ENCODE results near the gene SLC10A1. TPM values are rescaled to one million over a fixed set of nuclear protein-coding genes. Genes with fewer than 3 reads are reported as not detected.

The SLC10A1 gene
- total and polyA plus RNA-seq, 2 of the 8 experiments (the other 6 are each of a cell fraction or from before 2014, with no cell fraction given) = not detected

GRCh38 chr14:69727860-69728259, 69.2 kb downstream of the SLC10A1 start:
- no peak overlapping the region for H3K4me2 ChIP-seq (ENCODE audit: insufficient read depth in 1 of 2, low read depth in 2 of 2, low read length in 2 of 2)
- H3K9me3 ChIP-seq (ENCODE audit: insufficient read depth in 2 of 2, low read depth in 1 of 2, low read length in 1 of 2) = no peaks in the 10 kb centered on the region
- H3K79me2 ChIP-seq (ENCODE audit: control insufficient read depth in 1 of 2, insufficient read depth in 2 of 2, low read length in 2 of 2) = no peaks in the 10 kb centered on the region
- H2BK15ac ChIP-seq (ENCODE audit: low read length) = no peak overlapping the region
- no peak overlapping the region for H3K27ac ChIP-seq (ENCODE audit: low read depth, low read length)
- no peak overlapping the region for H2AK5ac ChIP-seq (ENCODE audit: low read depth, low read length)
- ChIA-PET CTCF (ENCODE audit: partially characterized antibody) (interaction anchor here (0.5 to 4.2 kb wide), 28 partner anchors 10 to 196 kb away, joined by 3 to 47 read pairs (median 5); partner anchors contain the start of genes SRSF5 and SUSD6), POLR2A (ENCODE audit: partially characterized antibody) (interaction anchor here (0.9 to 1.5 kb wide), 2 partner anchors 15 to 40 kb away, joined by 3 read pairs; no protein-coding TSS in a partner anchor)
- no peaks in the 10 kb centered on the region for H4K20me1 ChIP-seq (replicated peaks in 1 of 2; ENCODE audit: control insufficient read depth in 1 of 2, insufficient read depth in 2 of 2, low read length in 2 of 2)
- peaks cover 3% of the 10 kb centered on the region; the same call in 1 of the 2 replicates for H3K23me2 ChIP-seq (ENCODE audit: low read depth, low read length)
- no peak overlapping the region for H3K4ac ChIP-seq (replicated peaks; ENCODE audit: insufficient read length, low read depth, low read length)
- H3K79me1 ChIP-seq (ENCODE audit: low read depth, low read length) = no peaks in the 10 kb centered on the region
- no peaks in the 10 kb centered on the region; a peak in 3 of 7 replicates for H3K4me1 ChIP-seq (replicated peaks in 1 of 4; ENCODE audit: control insufficient read depth in 3 of 4, insufficient read depth in 4 of 4, low read length in 3 of 4)
- H3K23ac ChIP-seq (ENCODE audit: insufficient read length) = no peak overlapping the region
- peak overlapping the region; percentile 41; the same call in 1 of the 2 replicates for H4K8ac ChIP-seq (ENCODE audit: extremely low read depth, insufficient read depth, low read length)
- peak overlapping the region; percentile 88; the same call in 1 of the 2 replicates for H2AFZ ChIP-seq (ENCODE audit: low read length)
- peaks cover 0 to 11% (median 9%) of the 10 kb centered on the region in 4 experiments; a peak in 5 of 7 replicates for H3K27me3 ChIP-seq (replicated peaks in 1 of 4; ENCODE audit: control insufficient read depth in 3 of 4, extremely low read depth in 1 of 4, insufficient read depth in 3 of 4, low read length in 3 of 4)
- no peak for FAIRE-seq
- no peak overlapping the region for H3K18ac ChIP-seq (ENCODE audit: extremely low read depth, low read length)
- H2BK20ac ChIP-seq (ENCODE audit: low read length) = no peak overlapping the region
- WGBS, 2 experiments (ENCODE audit: extremely low coverage in 1 of 2, insufficient coverage in 1 of 2, insufficient read length in 1 of 2, insufficient replicate concordance in 2 of 2, low coverage in 1 of 2, low lambda C conversion rate in 2 of 2, missing lambda C conversion rate in 1 of 2) = 96% methylated on average over 4 of the region's 4 CpGs; no CpG with 5 or more reads in 1 of the 2 experiments
- H3K9ac ChIP-seq (replicated peaks in 1 of 4; ENCODE audit: extremely low read depth in 1 of 4, low read depth in 3 of 4, low read length in 3 of 4) = no peak overlapping the region
- no peak overlapping the region for H3K4me3 ChIP-seq (ENCODE audit: extremely low read depth in 1 of 4, insufficient read depth in 2 of 4, low read depth in 3 of 4, low read length in 4 of 4)
- DNase-seq (ENCODE audit: low read depth in 1 of 2, low spot score in 2 of 2) = no peak
- no peak overlapping the region for H4K91ac ChIP-seq (replicated peaks; ENCODE audit: insufficient read length, low read length)
- 0 out of 2 replicates have a peak overlapping the region, but pooled peaks have one; percentile 27 for H2BK12ac ChIP-seq (ENCODE audit: low read depth, low read length)
- no peak overlapping the region for H3K56ac ChIP-seq (replicated peaks; ENCODE audit: insufficient read length, low read depth, low read length)
- no peak overlapping the region for H4K5ac ChIP-seq (ENCODE audit: insufficient read length, low read depth, low read length)
- H3K36me3 ChIP-seq (ENCODE audit: control insufficient read depth in 2 of 4, insufficient read depth in 4 of 4, low read length in 3 of 4) = no peaks in the 10 kb centered on the region
- no peak overlapping the region for H2BK120ac ChIP-seq (replicated peaks; ENCODE audit: low read depth, low read length)
- no peak overlapping the region for H3K14ac ChIP-seq (ENCODE audit: insufficient read length)
- TF ChIP-seq RFX5 (IDR thresholded peaks at IDR 0.05; ENCODE audit: borderline replicate concordance, low read depth, low read length) (peak; percentile 42; the same call in 1 of the 2 replicates), RNF2 (IDR thresholded peaks at IDR 0.05; ENCODE audit: borderline replicate concordance, low read depth, low read length, missing control alignments, poor library complexity, severe bottlenecking) (no peak)
- H2BK5ac ChIP-seq (ENCODE audit: low read depth, low read length) = no peak overlapping the region

Data from H1 (cell line).